Transverse colon (tissue), 4 donors: ENCODE data around the gene GOLM1.

ENCODE experiments used
- CTCF ChIP-seq, 5 experiments: fragments of 200-600 bp in 3 of 5; fragments of 450-650 bp in 2 of 5; sonication (generic) in 3 of 5; IDR thresholded peaks; 1 replicate in 2 of 5; 2 replicates in 3 of 5; pipeline ENCODE4 v1.5.1; 2016 to 2017; ENCODE audit warnings: antibody characterized with exemption in 5 of 5, inconsistent platforms in 3 of 5, mild to moderate bottlenecking in 2 of 5, moderate library complexity in 1 of 5
- POLR2A ChIP-seq: fragments of 450-650 bp; IDR thresholded peaks from one replicate; pipeline ENCODE4 v1.6.1; 2016; ENCODE audit warnings: antibody characterized with exemption, mild to moderate bottlenecking, moderate library complexity
- POLR2AphosphoS5 ChIP-seq, 3 donors: sonication (generic); formaldehyde crosslinking; IDR thresholded peaks; one replicate each; pipeline ENCODE4 v1.6.1; 2016; ENCODE audit warnings: antibody characterized with exemption in 3 of 3

GRCh38 chr9:86054695-86055094, 44.7 kb downstream of the GOLM1 start:
- no peak for TF ChIP-seq CTCF (IDR thresholded peaks at IDR 0.05)
- no peak for TF ChIP-seq POLR2A
- TF ChIP-seq POLR2AphosphoS5 (IDR thresholded peaks at IDR 0.05), result no peak
